ENCODE results near the gene MBD2. TPM values are rescaled to one million over a fixed set of nuclear protein-coding genes. Genes with fewer than 3 reads are reported as not detected.

MBD2 gene
- total and polyA plus RNA-seq, 2 donors (not counting 1 experiment from before 2014, with no cell fraction given), result 53.0 to 134 TPM

- no peaks in the 10 kb centered on the region for H4K20me1 ChIP-seq (ENCODE audit: control insufficient read depth, insufficient read depth, low read length, poor library complexity, severe bottlenecking)
- no peaks in the 10 kb centered on the region for H3K9me3 Mint-ChIP-seq (ENCODE audit: insufficient read depth)
- no peaks in the 10 kb centered on the region for H3K36me3 ChIP-seq (replicated peaks in 1 of 2; ENCODE audit: control extremely low read depth in 1 of 2, control insufficient read depth in 1 of 2, extremely low read depth in 1 of 2, insufficient read depth in 2 of 2, low read length in 1 of 2)
- H3K4me3 ChIP-seq (ENCODE audit: control extremely low read depth in 1 of 5, extremely low read depth in 1 of 5, insufficient read depth in 1 of 5, low read depth in 2 of 5, low read length in 4 of 5), result no peak overlapping the region
- no peak overlapping the region for H3K27ac Mint-ChIP-seq
- H3K4me1 ChIP-seq (ENCODE audit: control insufficient read depth in 2 of 2, insufficient read depth in 2 of 2, low read length in 2 of 2), result no peaks in the 10 kb centered on the region
- no peaks in the 10 kb centered on the region for H3K4me1 Mint-ChIP-seq
- POLR2A ChIA-PET, result no interaction called here
- H3K27me3 Mint-ChIP-seq, result no peaks in the 10 kb centered on the region
- no peak overlapping the region for H3K9ac ChIP-seq (ENCODE audit: low read length)
- TF ChIP-seq CTCF (IDR thresholded peaks at IDR 0.05), result no peak
- TF ChIP-seq EZH2 (IDR thresholded peaks at IDR 0.05; ENCODE audit: borderline replicate concordance, insufficient read depth, low read depth, low read length, poor library complexity, severe bottlenecking), result no peak
- H3K27me3 ChIP-seq (replicated peaks in 1 of 4; ENCODE audit: control extremely low read depth in 1 of 4, control insufficient read depth in 3 of 4, insufficient read depth in 4 of 4, low read length in 3 of 4), result no peaks in the 10 kb centered on the region
- CTCF ChIA-PET, result no interaction called here
- H3K27ac ChIP-seq (ENCODE audit: low read length in 2 of 2), result no peak overlapping the region
- H3K9me3 ChIP-seq (ENCODE audit: control extremely low read depth in 1 of 3, control insufficient read depth in 2 of 3, insufficient read depth in 1 of 3, low read length in 2 of 3), result no peaks in the 10 kb centered on the region
- no peak for ATAC-seq (ENCODE audit: low read depth)
- H3K4me2 ChIP-seq (replicated peaks; ENCODE audit: low read depth, low read length, poor library complexity, severe bottlenecking), result no peak overlapping the region
- no peak overlapping the region for H3K4me3 Mint-ChIP-seq
- no peak overlapping the region for H2AFZ ChIP-seq (ENCODE audit: insufficient read depth, low read depth, low read length, poor library complexity, severe bottlenecking)
- WGBS (ENCODE audit: insufficient coverage), result 100% methylated on average over 1 of the region's 3 CpGs
- intact Hi-C loops (cut with micrococcal nuclease), result no loop called here
- DNase-seq, result no peak
- no peaks in the 10 kb centered on the region for H3K79me2 ChIP-seq (ENCODE audit: control insufficient read depth, insufficient read depth, low read length)
Measured at GRCh38 chr18:54233228-54233625, 8.8 kb upstream of the MBD2 start.

GRCh38 chr18:54232485-54233227 is 8.2 kb upstream of the MBD2 start:
- Histone ChIP-seq H3K9me3 (ENCODE audit: control extremely low read depth in 1 of 3, control insufficient read depth in 2 of 3, insufficient read depth in 1 of 3, low read length in 2 of 3) (no peaks in the 10 kb centered on the region), H3K27me3 (replicated peaks in 1 of 4; ENCODE audit: control extremely low read depth in 1 of 4, control insufficient read depth in 3 of 4, insufficient read depth in 4 of 4, low read length in 3 of 4) (no peaks in the 10 kb centered on the region), H3K9ac (ENCODE audit: low read length) (no peak overlapping the region), H3K27ac (ENCODE audit: low read length in 2 of 2) (no peak overlapping the region), H3K4me2 (replicated peaks; ENCODE audit: low read depth, low read length, poor library complexity, severe bottlenecking) (no peak overlapping the region), H4K20me1 (ENCODE audit: control insufficient read depth, insufficient read depth, low read length, poor library complexity, severe bottlenecking) (no peaks in the 10 kb centered on the region), H2AFZ (ENCODE audit: insufficient read depth, low read depth, low read length, poor library complexity, severe bottlenecking) (no peak overlapping the region), H3K79me2 (ENCODE audit: control insufficient read depth, insufficient read depth, low read length) (no peaks in the 10 kb centered on the region), H3K4me1 (ENCODE audit: control insufficient read depth in 2 of 2, insufficient read depth in 2 of 2, low read length in 2 of 2) (no peaks in the 10 kb centered on the region), H3K36me3 (replicated peaks in 1 of 2; ENCODE audit: control extremely low read depth in 1 of 2, control insufficient read depth in 1 of 2, extremely low read depth in 1 of 2, insufficient read depth in 2 of 2, low read length in 1 of 2) (no peaks in the 10 kb centered on the region), H3K4me3 (ENCODE audit: control extremely low read depth in 1 of 5, extremely low read depth in 1 of 5, insufficient read depth in 1 of 5, low read depth in 2 of 5, low read length in 4 of 5) (no peak overlapping the region)
- intact Hi-C loops (cut with micrococcal nuclease), result no loop called here
- H3K27me3 Mint-ChIP-seq, result no peaks in the 10 kb centered on the region
- ATAC-seq (ENCODE audit: low read depth) (no peak), DNase-seq (no peak)
- TF ChIP-seq CTCF (IDR thresholded peaks at IDR 0.05), result no peak
- no peak for TF ChIP-seq EZH2 (IDR thresholded peaks at IDR 0.05; ENCODE audit: borderline replicate concordance, insufficient read depth, low read depth, low read length, poor library complexity, severe bottlenecking)
- no peak overlapping the region for H3K27ac Mint-ChIP-seq
- 96% methylated on average over 3 of the region's 7 CpGs for WGBS (ENCODE audit: insufficient coverage)
- CTCF ChIA-PET, result no interaction called here
- POLR2A ChIA-PET, result no interaction called here
- no peaks in the 10 kb centered on the region for H3K9me3 Mint-ChIP-seq (ENCODE audit: insufficient read depth)
- H3K4me1 Mint-ChIP-seq, result no peaks in the 10 kb centered on the region
- H3K4me3 Mint-ChIP-seq, result no peak overlapping the region
